Lower leg skin (tissue), 4 donors: ENCODE measurements around the gene HGFAC. TPM values are rescaled to one million over a fixed set of nuclear protein-coding genes. Genes with fewer than 3 reads are reported as not detected.
A peak's percentile ranks its signal among the peaks of the same experiment; 100 is the strongest.

Source experiments
- DNase-seq, 2 donors: peaks; one replicate each; pipeline ENCODE4 v3.0.0-alpha.2; 2019; ENCODE audit warnings: low spot score in 2 of 2
- H3K4me3 ChIP-seq: fragments of 200-600 bp; sonication (generic); 2 replicates; pipeline ENCODE4 v1.5.1; 2017; ENCODE audit warnings: mild to moderate bottlenecking, low read depth; ENCODE audit not compliant: poor library complexity, severe bottlenecking
- CTCF ChIP-seq, 3 donors: fragments of 450-650 bp; IDR thresholded peaks; one replicate each; pipeline ENCODE4 v1.5.1; 2016; ENCODE audit warnings: antibody characterized with exemption in 3 of 3, mild to moderate bottlenecking in 3 of 3, moderate library complexity in 2 of 3
- POLR2A ChIP-seq, 2 donors: fragments of 450-650 bp; IDR thresholded peaks; one replicate each; pipeline ENCODE4 v1.6.1; 2016 to 2017; ENCODE audit warnings: antibody characterized with exemption in 2 of 2, mild to moderate bottlenecking in 1 of 2, moderate library complexity in 1 of 2
- WGBS, 2 donors: methylation state at CpG; one replicate each; pipeline ENCODE4 v1.1.5; 2018; 5-methylcytosine and 5-hydroxymethylcytosine counted together
- intact Hi-C: fragments of 100-400 bp; cut with DNase I; formaldehyde crosslinking; loops from one replicate; pipeline ENCODE4 v1.15.0; 2023; ENCODE audit warnings: low total_unique reads
- total RNA-seq, 4 donors: library from RNA; depleted of rRNA; stranded (reverse); fragments of >200 nt; gene quantifications; one replicate each; pipeline ENCODE4 v1.1.0, GENCODE V29; 2016

The HGFAC gene
- total RNA-seq, 4 donors from 2014 or later, result 0.38 TPM; not detected in 3

GRCh38 chr4:3416821-3417221, 24.9 kb upstream of the HGFAC start:
- no peak for TF ChIP-seq POLR2A (IDR thresholded peaks at IDR 0.05)
- TF ChIP-seq CTCF (IDR thresholded peaks at IDR 0.05), result no peak
- 93 to 94% methylated on average over 17 of the region's 17 CpGs for WGBS, 2 donors
- intact Hi-C loops, result no loop called here
- no peak overlapping the region for H3K4me3 ChIP-seq
- DNase-seq, result peak in 1 of 2 donors; percentile 81

GRCh38 chr4:3417448-3417847, 24.3 kb upstream of the HGFAC start:
- DNase-seq, result peak in 1 of 2 donors; percentile 69
- no peak for TF ChIP-seq CTCF (IDR thresholded peaks at IDR 0.05)
- no peak for TF ChIP-seq POLR2A (IDR thresholded peaks at IDR 0.05)
- intact Hi-C loops, result no loop called here
- H3K4me3 ChIP-seq, result no peak overlapping the region
- whole genome bisulfite sequencing, 2 donors, result 90 to 94% methylated on average over 21 of the region's 21 CpGs

GRCh38 chr4:3418029-3418762, 23.6 kb upstream of the HGFAC start:
- no peak for TF ChIP-seq CTCF (IDR thresholded peaks at IDR 0.05)
- TF ChIP-seq POLR2A (IDR thresholded peaks at IDR 0.05), result no peak
- intact Hi-C loops, result no loop called here
- H3K4me3 ChIP-seq, result no peak overlapping the region
- WGBS, 2 donors, result 67 to 68% methylated on average over 20 to 22 of the region's 22 CpGs
- DNase-seq, result peak in 1 of 2 donors; percentile 72

- no peak overlapping the region for H3K4me3 ChIP-seq
- 73 to 75% methylated on average over 15 of the region's 15 CpGs for WGBS, 2 donors
- peak in 1 of 2 donors; percentile 61 for DNase-seq
- intact Hi-C loops, result no loop called here
- no peak for TF ChIP-seq POLR2A (IDR thresholded peaks at IDR 0.05)
- TF ChIP-seq CTCF (IDR thresholded peaks at IDR 0.05), result no peak
Observed at GRCh38 chr4:3419836-3420605, 21.7 kb upstream of the HGFAC start.

GRCh38 chr4:3420606-3420955, 21.2 kb upstream of the HGFAC start:
- no peak for TF ChIP-seq CTCF (IDR thresholded peaks at IDR 0.05)
- no peak for TF ChIP-seq POLR2A (IDR thresholded peaks at IDR 0.05)
- DNase-seq, result peak in 1 of 2 donors; percentile 82
- WGBS, 2 donors, result 60 to 77% methylated on average over 12 of the region's 12 CpGs
- intact Hi-C loops, result no loop called here
- no peak overlapping the region for H3K4me3 ChIP-seq
